ENCODE results near the gene OLFM1.

DNA sequence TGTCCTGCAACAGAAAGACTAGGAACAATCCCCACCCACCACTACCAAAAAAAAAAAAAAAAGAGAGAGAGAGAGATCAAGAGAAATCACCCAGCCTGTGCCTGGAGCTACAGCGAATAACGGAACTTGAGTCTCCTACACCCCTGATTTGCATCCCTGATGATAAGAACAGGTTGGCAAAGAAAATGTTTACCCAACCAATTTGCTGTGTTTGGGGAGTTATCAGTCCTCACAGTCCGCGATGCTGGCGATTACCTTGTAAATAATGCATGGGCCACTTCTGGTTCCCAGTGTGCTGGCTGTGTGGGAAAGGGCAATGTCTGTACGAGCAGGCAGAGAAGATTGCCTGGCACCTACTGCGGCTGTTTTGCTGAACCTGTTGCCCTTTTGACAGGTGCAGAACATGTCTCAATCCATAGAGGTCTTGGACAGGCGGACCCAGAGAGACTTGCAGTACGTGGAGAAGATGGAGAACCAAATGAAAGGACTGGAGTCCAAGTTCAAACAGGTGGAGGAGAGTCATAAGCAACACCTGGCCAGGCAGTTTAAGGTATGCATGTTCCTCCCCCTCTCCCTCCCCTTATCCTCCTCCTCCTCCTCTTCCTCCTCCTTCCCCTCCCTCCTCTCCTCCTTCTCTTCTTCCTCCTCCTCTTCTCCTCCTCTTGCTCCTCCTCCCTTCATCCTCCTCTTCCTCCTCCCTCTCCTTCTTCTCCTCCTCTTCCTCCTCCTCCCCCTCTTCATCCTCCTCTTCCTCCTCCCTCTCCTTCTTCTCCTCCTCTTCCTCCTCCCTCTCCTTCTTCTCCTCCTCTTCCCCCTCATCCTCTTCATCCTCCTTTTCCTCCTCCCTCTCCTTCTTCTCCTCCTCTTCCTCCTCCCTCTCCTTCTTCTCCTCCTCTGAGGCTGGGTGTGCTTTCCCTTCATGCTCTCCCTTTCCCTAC is 8.3 kb downstream of the OLFM1 start:
- no peak for TF ChIP-seq CTCF (IDR thresholded peaks at IDR 0.05; ENCODE audit: insufficient read depth, low read depth, low read length)
- TF ChIP-seq EZH2 (IDR thresholded peaks at IDR 0.05; ENCODE audit: insufficient read depth, low read length) = no peak

Measured in astrocyte (in vitro differentiated cells and primary cell).